Keratinocyte (primary cell): Measurements from ENCODE around the gene GIPC3. TPM values are rescaled to one million over a fixed set of nuclear protein-coding genes. Genes with fewer than 3 reads are reported as not detected.

ENCODE experiments used
- DNase-seq: peaks from one replicate; pipeline ENCODE4 v3.0.0-alpha.2; 2011; ENCODE audit warnings: low read depth, missing footprints, low spot score
- FAIRE-seq: peaks from 2 replicates; lab custom pipeline; 2011; peaks lifted over from hg19 to GRCh38; lab: Jason Lieb, UNC
- H2AFZ ChIP-seq: 2 replicates; pipeline ENCODE4 v1.6.0; 2012; ENCODE audit warnings: low read length, control low read depth, inconsistent platforms; ENCODE audit not compliant: control insufficient read depth
- H3K27ac ChIP-seq: 2 replicates; pipeline ENCODE4 v1.5.1; 2011; ENCODE audit warnings: low read length; ENCODE audit not compliant: control insufficient read depth, insufficient read depth
- H3K27me3 ChIP-seq: 3 replicates; pipeline ENCODE4 v1.6.0; 2011; ENCODE audit warnings: low read length; ENCODE audit not compliant: control insufficient read depth, insufficient read depth; ENCODE audit errors: extremely low read depth
- H3K36me3 ChIP-seq, 2 experiments: 2 replicates in 1 of 2; 3 replicates in 1 of 2; pipeline ENCODE4 v1.5.1; 2011; ENCODE audit warnings: low read length in 2 of 2, mild to moderate bottlenecking in 1 of 2; ENCODE audit not compliant: control insufficient read depth in 2 of 2, insufficient read depth in 2 of 2; ENCODE audit errors: extremely low read depth in 1 of 2
- H3K4me1 ChIP-seq: 3 replicates; pipeline ENCODE4 v1.5.1; 2011; ENCODE audit warnings: low read length; ENCODE audit not compliant: control insufficient read depth, insufficient read depth; ENCODE audit errors: extremely low read depth
- H3K4me2 ChIP-seq: 3 replicates; pipeline ENCODE4 v1.6.0; 2011; ENCODE audit warnings: low read depth, low read length; ENCODE audit not compliant: control insufficient read depth, insufficient read depth; ENCODE audit errors: extremely low read depth
- H3K4me3 ChIP-seq, 3 experiments: fragments of 200-600 bp in 1 of 3; sonication (generic) in 1 of 3; 2 replicates in 2 of 3; 3 replicates in 1 of 3; pipeline ENCODE4 v1.5.1; 2011 to 2016; ENCODE audit warnings: low read length in 3 of 3, mild to moderate bottlenecking in 3 of 3, control low read depth in 2 of 3, inconsistent platforms in 1 of 3, low read depth in 1 of 3, mixed read lengths in 1 of 3, mixed run types in 1 of 3, moderate library complexity in 1 of 3; ENCODE audit not compliant: control insufficient read depth in 2 of 3, insufficient read depth in 2 of 3; ENCODE audit errors: extremely low read depth in 1 of 3
- H3K79me2 ChIP-seq: 2 replicates; pipeline ENCODE4 v1.6.0; 2012; ENCODE audit warnings: low read length; ENCODE audit not compliant: control insufficient read depth, insufficient read depth
- H3K9ac ChIP-seq: 3 replicates; pipeline ENCODE4 v1.6.0; 2011; ENCODE audit warnings: low read length; ENCODE audit not compliant: control insufficient read depth, insufficient read depth; ENCODE audit errors: extremely low read depth
- H3K9me1 ChIP-seq: 3 replicates; pipeline ENCODE4 v1.6.0; 2011; ENCODE audit warnings: low read length; ENCODE audit not compliant: control insufficient read depth, insufficient read depth; ENCODE audit errors: extremely low read depth
- H3K9me3 ChIP-seq: 2 replicates; pipeline ENCODE4 v1.5.1; 2012; ENCODE audit warnings: low read depth, low read length; ENCODE audit not compliant: control insufficient read depth
- H4K20me1 ChIP-seq: 3 replicates; pipeline ENCODE4 v1.6.0; 2011; ENCODE audit warnings: low read length; ENCODE audit not compliant: control insufficient read depth, insufficient read depth; ENCODE audit errors: extremely low read depth
- EZH2 ChIP-seq: IDR thresholded peaks from one replicate; pipeline ENCODE4 v1.6.1; 2012; ENCODE audit warnings: inconsistent platforms, mild to moderate bottlenecking, low read length, moderate library complexity
- dilution Hi-C: fragments of 300-500 bp; cut with MboI; formaldehyde crosslinking; loops from one replicate; pipeline ENCODE4 v1.7.0; 2020; ENCODE audit warnings: low sequenced_read_pairs; ENCODE audit not compliant: extremely low pct_ligation_motif_present
- polyA plus RNA-seq, 5 experiments: library from polyadenylated mRNA; depleted of rRNA in 3 of 5; stranded (reverse) in 3 of 5; stranded (forward) in 1 of 5; unstranded in 1 of 5; fragments of >200 nt; gene quantifications; 1 replicate in 1 of 5; 2 replicates in 3 of 5; 3 replicates in 1 of 5; pipeline versions ENCODE4 v1.2.1 to v1.2.3, GENCODE V29; 2011 to 2012; ENCODE audit warnings: missing spikeins in 2 of 5, low read depth in 1 of 5, low replicate concordance in 1 of 5
- TF ChIP-seq, protein P1 (sequence below), 3 experiments: IDR thresholded peaks in 1 of 3; conservative IDR thresholded peaks in 1 of 3; optimal IDR thresholded peaks in 1 of 3; 2 replicates in 2 of 3; 3 replicates in 1 of 3; pipeline versions ENCODE3 to v1.5.1; 2011; ENCODE audit warnings: low read length in 3 of 3, mild to moderate bottlenecking in 3 of 3, moderate library complexity in 2 of 3, control low read depth in 1 of 3, inconsistent platforms in 1 of 3; ENCODE audit not compliant: insufficient read depth in 2 of 3; ENCODE audit errors: extremely low read depth in 1 of 3

GIPC3 gene
- polyA plus RNA-seq, 1 donor (not counting 4 experiments of a cell fraction or from before 2014, with no cell fraction given): not detected

DNA sequence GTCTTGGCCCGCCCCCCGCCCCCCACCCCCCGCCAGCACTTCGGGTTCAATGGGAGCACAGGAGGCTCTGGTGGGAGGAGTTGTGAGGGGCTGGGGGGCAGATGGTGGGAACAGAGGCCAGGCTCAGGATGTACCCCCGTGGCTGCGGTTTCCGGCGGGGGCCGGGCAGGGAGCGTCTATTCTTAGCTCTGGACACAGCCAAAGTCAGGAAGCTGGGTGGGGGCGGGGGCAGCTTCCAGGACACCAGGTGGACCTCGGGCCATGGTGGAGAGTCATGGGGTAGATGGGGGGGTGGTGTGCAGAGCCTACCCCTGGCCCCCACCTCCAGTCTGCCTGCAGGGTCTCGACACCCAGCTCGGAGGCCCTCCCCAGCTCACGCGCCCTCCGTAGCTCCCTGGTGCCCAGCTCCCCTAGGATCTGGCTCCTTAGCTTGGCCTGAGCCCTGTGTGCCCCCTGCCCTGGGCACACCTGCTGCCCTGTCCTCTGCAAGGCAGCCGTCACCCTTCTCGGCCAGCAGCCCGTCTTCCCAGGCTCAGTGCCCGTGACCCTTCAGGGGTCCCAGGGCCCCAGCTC lies 23.6 kb downstream of the GIPC3 start:
- H3K9me3 ChIP-seq: no peaks in the 10 kb centered on the region
- dilution Hi-C loops: no loop called here
- H3K4me2 ChIP-seq: no peak overlapping the region
- H2AFZ ChIP-seq: no peak overlapping the region
- peaks cover 5 to 9% of the 10 kb centered on the region in 2 experiments for H3K36me3 ChIP-seq
- FAIRE-seq: no peak
- H3K27ac ChIP-seq: no peak overlapping the region
- H4K20me1 ChIP-seq: no peaks in the 10 kb centered on the region
- no peaks in the 10 kb centered on the region for H3K9me1 ChIP-seq
- TF ChIP-seq, protein P1, sequence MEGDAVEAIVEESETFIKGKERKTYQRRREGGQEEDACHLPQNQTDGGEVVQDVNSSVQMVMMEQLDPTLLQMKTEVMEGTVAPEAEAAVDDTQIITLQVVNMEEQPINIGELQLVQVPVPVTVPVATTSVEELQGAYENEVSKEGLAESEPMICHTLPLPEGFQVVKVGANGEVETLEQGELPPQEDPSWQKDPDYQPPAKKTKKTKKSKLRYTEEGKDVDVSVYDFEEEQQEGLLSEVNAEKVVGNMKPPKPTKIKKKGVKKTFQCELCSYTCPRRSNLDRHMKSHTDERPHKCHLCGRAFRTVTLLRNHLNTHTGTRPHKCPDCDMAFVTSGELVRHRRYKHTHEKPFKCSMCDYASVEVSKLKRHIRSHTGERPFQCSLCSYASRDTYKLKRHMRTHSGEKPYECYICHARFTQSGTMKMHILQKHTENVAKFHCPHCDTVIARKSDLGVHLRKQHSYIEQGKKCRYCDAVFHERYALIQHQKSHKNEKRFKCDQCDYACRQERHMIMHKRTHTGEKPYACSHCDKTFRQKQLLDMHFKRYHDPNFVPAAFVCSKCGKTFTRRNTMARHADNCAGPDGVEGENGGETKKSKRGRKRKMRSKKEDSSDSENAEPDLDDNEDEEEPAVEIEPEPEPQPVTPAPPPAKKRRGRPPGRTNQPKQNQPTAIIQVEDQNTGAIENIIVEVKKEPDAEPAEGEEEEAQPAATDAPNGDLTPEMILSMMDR (optimal IDR thresholded peaks at IDR 0.05 in 1 of 3, IDR thresholded peaks at IDR 0.05 in 1 of 3, conservative IDR thresholded peaks at IDR 0.05 in 1 of 3; ENCODE audit: extremely low read depth in 1 of 3, insufficient read depth in 2 of 3, low read length in 3 of 3): no peak
- no peak for TF ChIP-seq EZH2
- no peaks in the 10 kb centered on the region for H3K4me1 ChIP-seq
- H3K9ac ChIP-seq: no peak overlapping the region
- no peaks in the 10 kb centered on the region for H3K79me2 ChIP-seq
- H3K27me3 ChIP-seq: peaks cover 14% of the 10 kb centered on the region
- DNase-seq: no peak
- no peak overlapping the region for H3K4me3 ChIP-seq

DNA sequence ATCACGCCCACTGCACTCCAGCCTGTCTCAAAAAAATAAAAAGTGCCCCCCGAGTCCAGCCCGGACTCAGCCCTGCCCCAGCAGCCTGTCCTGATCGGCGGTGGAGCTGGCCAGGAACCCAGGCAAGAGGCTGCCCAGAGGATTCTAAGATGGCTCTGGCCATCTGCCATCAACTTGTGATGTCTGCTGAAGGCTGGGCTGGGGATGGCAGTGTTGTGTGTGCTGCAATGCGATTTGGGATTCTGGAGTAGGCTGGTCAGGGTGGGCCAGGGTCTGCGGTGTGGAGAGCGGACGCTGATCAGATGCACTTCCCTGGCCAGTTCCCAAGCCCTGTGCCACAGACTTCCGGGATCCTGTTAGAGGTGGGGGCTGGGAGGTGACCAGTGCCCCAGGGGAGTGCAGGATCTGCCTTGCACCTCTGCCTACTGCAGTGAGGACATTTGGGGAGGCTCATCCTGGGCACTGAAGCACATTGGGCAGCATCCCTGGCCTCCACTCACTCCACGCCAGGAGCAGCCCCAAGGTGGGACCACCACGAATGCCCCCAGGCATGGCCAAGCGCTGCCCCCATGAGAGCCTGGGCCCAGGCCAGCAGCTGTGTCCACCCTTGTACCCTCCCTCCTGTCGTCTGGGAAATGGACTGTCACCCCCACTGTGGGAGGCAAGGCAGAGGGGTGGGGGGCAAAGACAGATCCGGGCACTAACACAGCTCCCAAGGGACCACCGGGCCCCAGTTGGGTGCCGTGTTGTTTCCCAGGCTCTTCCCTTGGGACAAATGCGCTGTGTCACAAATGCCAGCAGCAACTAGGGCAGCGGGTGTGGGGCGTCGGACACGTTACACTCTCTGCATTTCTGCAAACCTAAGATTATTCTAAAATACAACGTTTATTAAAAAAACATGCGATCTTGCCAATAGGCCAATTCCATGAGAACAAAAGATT lies 24.8 kb downstream of the GIPC3 start:
- no peak for DNase-seq
- Histone ChIP-seq H3K9me1 (no peaks in the 10 kb centered on the region), H3K9ac (no peak overlapping the region), H3K4me1 (no peaks in the 10 kb centered on the region), H3K27ac (no peak overlapping the region), H3K9me3 (no peaks in the 10 kb centered on the region), H3K4me2 (no peak overlapping the region), H3K36me3 (peaks cover 5 to 9% of the 10 kb centered on the region in 2 experiments), H3K27me3 (peaks cover 10% of the 10 kb centered on the region), H3K79me2 (no peaks in the 10 kb centered on the region), H2AFZ (no peak overlapping the region), H3K4me3 (no peak overlapping the region), H4K20me1 (no peaks in the 10 kb centered on the region)
- no peak for FAIRE-seq
- dilution Hi-C loops: no loop called here
- TF ChIP-seq EZH2: no peak
- TF ChIP-seq, protein P1 (optimal IDR thresholded peaks at IDR 0.05 in 1 of 3, IDR thresholded peaks at IDR 0.05 in 1 of 3, conservative IDR thresholded peaks at IDR 0.05 in 1 of 3; ENCODE audit: extremely low read depth in 1 of 3, insufficient read depth in 2 of 3, low read length in 3 of 3): no peak
